DND-41 (cell line): Measurements from ENCODE around the gene ZKSCAN1.

Source experiments
- ATAC-seq: fragments of 200-7000 bp; cut with Tn5 transposase; 3 replicates; pipeline ENCODE4 v1.9.1; 2021; ENCODE audit warnings: low read depth; ENCODE audit not compliant: insufficient read depth
- DNase-seq: peaks from one replicate; pipeline ENCODE4 v3.0.0-alpha.2; 2020
- H2AFZ ChIP-seq: 2 replicates; pipeline ENCODE4 v1.6.0; 2012; ENCODE audit warnings: low read depth, low read length
- H3K27ac ChIP-seq: 2 replicates; pipeline ENCODE4 v1.5.1; 2012; ENCODE audit warnings: low read length, inconsistent platforms
- H3K27me3 ChIP-seq: fragments of 200-600 bp; sonication (generic); 2 replicates; pipeline ENCODE4 v1.6.0; 2012; ENCODE audit warnings: low read length, mild to moderate bottlenecking, inconsistent platforms; ENCODE audit not compliant: insufficient read depth, poor library complexity
- H3K36me3 ChIP-seq: 2 replicates; pipeline ENCODE4 v1.5.1; 2012; ENCODE audit warnings: low read length, inconsistent platforms; ENCODE audit not compliant: insufficient read depth
- H3K4me1 ChIP-seq: 2 replicates; pipeline ENCODE4 v1.5.1; 2012; ENCODE audit warnings: mild to moderate bottlenecking, low read length; ENCODE audit not compliant: insufficient read depth
- H3K4me2 ChIP-seq: 2 replicates; pipeline ENCODE4 v1.6.0; 2012; ENCODE audit warnings: mild to moderate bottlenecking, moderate library complexity, low read length, inconsistent platforms; ENCODE audit not compliant: insufficient read depth
- H3K4me3 ChIP-seq, 2 experiments: fragments of 200-600 bp in 1 of 2; shearing (Covaris generic) in 1 of 2; 2 replicates each; pipeline ENCODE4 v1.5.1; 2012 to 2016; ENCODE audit warnings: inconsistent platforms in 2 of 2, low read length in 2 of 2, mild to moderate bottlenecking in 2 of 2, low read depth in 1 of 2, moderate library complexity in 1 of 2
- H3K79me2 ChIP-seq: 2 replicates; pipeline ENCODE4 v1.6.0; 2012; ENCODE audit warnings: low read length, inconsistent platforms; ENCODE audit not compliant: insufficient read depth
- H3K9ac ChIP-seq: 2 replicates; pipeline ENCODE4 v1.6.0; 2012; ENCODE audit warnings: low read depth, mild to moderate bottlenecking, inconsistent platforms, low read length, moderate library complexity
- H3K9me3 ChIP-seq: 2 replicates; pipeline ENCODE4 v1.5.1; 2012; ENCODE audit warnings: low read length, moderate library complexity, mild to moderate bottlenecking, inconsistent platforms; ENCODE audit not compliant: insufficient read depth, severe bottlenecking
- H4K20me1 ChIP-seq: 2 replicates; pipeline ENCODE4 v1.6.0; 2012; ENCODE audit warnings: low read length; ENCODE audit not compliant: insufficient read depth
- EZH2 ChIP-seq: IDR thresholded peaks from 3 replicates; pipeline ENCODE4 v1.6.1; 2012; ENCODE audit warnings: borderline replicate concordance, low read depth, mild to moderate bottlenecking, moderate library complexity, low read length, inconsistent platforms; ENCODE audit not compliant: severe bottlenecking
- TF ChIP-seq, protein P1 (sequence below): IDR thresholded peaks from 2 replicates; pipeline ENCODE4 v1.5.1; 2012; ENCODE audit warnings: borderline replicate concordance, low read length, moderate library complexity, mild to moderate bottlenecking; ENCODE audit not compliant: poor library complexity, severe bottlenecking; ENCODE audit errors: extremely low read depth

The ZKSCAN1 gene

DNA sequence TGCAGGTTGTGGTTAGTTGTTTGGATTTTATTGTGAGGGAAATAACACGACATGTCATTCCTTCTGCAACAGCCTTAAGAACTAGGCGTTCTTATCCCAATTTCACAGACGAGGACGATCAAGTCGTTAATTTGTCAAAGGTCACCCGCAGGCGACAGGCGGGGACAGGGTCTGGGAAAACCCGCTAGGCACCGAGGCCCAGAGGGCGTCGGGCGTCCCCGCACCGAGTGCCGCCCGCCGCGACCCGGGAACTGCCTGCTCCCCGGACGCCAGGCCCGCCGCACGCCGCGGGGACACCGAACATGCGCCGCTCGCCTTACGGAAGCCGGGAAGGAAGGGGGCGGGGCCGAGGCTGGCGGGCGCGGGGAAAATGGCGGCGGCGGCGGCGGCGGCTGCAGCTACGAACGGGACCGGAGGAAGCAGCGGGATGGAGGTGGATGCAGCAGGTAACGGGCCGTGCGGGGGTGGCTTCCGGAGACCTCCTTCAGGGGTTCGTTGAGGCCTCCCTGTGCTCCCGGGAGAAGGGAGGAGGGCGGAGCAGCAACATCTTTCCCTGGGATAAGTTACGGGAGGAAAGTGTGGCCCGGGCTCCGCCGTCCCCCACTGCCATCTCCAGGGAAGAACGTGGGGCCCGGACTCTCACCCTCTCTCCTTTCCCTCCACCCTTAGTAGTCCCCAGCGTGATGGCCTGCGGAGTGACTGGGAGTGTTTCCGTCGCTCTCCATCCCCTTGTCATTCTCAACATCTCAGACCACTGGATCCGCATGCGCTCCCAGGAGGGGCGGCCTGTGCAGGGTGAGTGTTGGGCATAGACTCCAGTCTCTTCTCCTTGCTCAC lies 73.4 kb downstream of the ZKSCAN1 start, which contains the start of gene COPS6:
Gene COPS6 (plus strand): TSS at position 349 of the 837 bp plus-strand sequence. CDS start 22 bp downstream, at position 371.
- Histone ChIP-seq H4K20me1 (peaks cover 28% of the 10 kb centered on the region), H3K9ac (peak within 1 kb of the TSS; percentile 85), H3K4me1 (peaks cover 33% of the 10 kb centered on the region), H3K4me3 (peak within 1 kb of the TSS; percentile 50 to 96), H3K36me3 (peaks cover 37% of the 10 kb centered on the region), H3K27me3 (no peaks in the 10 kb centered on the region), H3K9me3 (no peaks in the 10 kb centered on the region), H3K4me2 (peak within 1 kb of the TSS; percentile 88), H3K79me2 (peaks cover 33% of the 10 kb centered on the region), H2AFZ (peak within 1 kb of the TSS; percentile 81), H3K27ac (peak within 1 kb of the TSS; percentile 88)
- peak; percentile 65 for ATAC-seq
- peak; percentile 86 for DNase-seq
- no peak for TF ChIP-seq EZH2
- TF ChIP-seq, protein P1, sequence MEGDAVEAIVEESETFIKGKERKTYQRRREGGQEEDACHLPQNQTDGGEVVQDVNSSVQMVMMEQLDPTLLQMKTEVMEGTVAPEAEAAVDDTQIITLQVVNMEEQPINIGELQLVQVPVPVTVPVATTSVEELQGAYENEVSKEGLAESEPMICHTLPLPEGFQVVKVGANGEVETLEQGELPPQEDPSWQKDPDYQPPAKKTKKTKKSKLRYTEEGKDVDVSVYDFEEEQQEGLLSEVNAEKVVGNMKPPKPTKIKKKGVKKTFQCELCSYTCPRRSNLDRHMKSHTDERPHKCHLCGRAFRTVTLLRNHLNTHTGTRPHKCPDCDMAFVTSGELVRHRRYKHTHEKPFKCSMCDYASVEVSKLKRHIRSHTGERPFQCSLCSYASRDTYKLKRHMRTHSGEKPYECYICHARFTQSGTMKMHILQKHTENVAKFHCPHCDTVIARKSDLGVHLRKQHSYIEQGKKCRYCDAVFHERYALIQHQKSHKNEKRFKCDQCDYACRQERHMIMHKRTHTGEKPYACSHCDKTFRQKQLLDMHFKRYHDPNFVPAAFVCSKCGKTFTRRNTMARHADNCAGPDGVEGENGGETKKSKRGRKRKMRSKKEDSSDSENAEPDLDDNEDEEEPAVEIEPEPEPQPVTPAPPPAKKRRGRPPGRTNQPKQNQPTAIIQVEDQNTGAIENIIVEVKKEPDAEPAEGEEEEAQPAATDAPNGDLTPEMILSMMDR = no peak

DNA sequence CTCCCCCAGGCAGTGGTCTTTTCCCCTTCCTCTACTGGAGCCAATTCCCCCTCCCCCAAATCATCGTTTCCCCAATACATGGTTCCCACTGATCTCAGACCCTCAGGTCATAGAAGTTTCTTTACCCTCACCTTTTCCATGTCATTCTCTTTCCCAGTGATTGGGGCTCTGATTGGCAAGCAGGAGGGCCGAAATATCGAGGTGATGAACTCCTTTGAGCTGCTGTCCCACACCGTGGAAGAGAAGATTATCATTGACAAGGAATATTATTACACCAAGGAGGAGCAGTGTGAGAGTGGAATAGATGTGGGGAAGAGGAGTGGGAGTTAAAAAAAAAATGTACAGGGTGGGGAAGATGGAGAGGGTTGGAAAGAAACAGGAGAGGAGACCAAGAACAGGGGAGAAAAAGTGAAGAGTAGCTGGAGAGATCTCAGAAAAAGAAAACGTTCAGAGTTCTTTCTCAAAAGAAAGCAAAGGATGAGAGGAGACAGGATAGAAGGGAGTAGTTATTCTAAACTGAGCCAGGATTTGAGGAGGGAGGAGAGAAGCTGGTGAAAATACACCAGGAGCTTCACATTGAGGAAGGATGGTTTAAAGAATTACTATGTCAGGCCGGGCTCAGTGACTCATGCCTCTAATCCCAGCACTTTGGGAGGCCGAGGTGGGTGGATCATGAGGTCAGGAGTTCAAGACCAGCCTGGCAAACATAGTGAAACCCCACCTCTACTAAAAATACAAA lies 74.2 kb downstream of the ZKSCAN1 start:
- Histone ChIP-seq H3K9me3 (no peaks in the 10 kb centered on the region), H3K9ac (peak overlapping the region; percentile 85), H3K36me3 (peaks cover 44% of the 10 kb centered on the region), H3K27me3 (no peaks in the 10 kb centered on the region), H4K20me1 (peaks cover 36% of the 10 kb centered on the region), H3K27ac (peak overlapping the region; percentile 88), H3K79me2 (peaks cover 38% of the 10 kb centered on the region), H3K4me2 (peak overlapping the region; percentile 88), H2AFZ (peak overlapping the region; percentile 81), H3K4me1 (peaks cover 33% of the 10 kb centered on the region), H3K4me3 (peak overlapping the region; percentile 50 to 96; a peak in 3 of 4 replicates)
- no peak for DNase-seq
- no peak for ATAC-seq
- no peak for TF ChIP-seq EZH2
- TF ChIP-seq, protein P1 = no peak

DNA sequence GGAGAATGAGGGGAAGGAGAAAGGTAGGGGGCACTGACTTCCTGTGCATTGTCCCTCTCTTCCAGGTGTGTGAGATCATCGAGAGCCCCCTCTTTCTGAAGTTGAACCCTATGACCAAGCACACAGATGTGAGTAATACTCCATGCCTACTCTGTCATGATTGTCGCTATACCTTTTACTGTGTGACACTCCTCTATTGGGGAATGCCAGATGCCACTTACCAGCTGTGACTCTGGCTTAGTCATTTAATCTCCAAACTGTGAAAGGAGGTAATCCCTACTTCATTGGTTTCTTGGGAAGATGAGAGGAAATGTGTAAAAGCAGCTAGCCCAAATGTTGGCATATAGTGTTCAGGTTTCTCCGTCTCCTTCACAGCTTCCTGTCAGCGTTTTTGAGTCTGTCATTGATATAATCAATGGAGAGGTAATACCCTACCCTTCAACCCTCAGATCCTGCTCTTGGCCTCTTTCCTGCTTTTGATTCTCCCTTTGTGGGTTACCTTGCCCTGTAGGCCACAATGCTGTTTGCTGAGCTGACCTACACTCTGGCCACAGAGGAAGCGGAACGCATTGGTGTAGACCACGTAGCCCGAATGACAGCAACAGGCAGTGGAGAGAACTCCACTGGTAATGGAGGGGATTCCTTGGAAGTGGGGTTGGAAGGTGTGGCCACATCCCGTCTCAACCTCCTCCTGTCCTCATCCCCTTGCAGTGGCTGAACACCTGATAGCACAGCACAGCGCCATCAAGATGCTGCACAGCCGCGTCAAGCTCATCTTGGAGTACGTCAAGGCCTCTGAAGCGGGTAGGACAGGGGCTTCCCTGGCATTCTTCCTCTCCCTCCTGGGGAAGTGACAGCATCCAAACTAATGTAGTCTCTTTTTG lies 75.4 kb downstream of the ZKSCAN1 start:
- TF ChIP-seq EZH2 = no peak
- TF ChIP-seq, protein P1 = no peak
- Histone ChIP-seq H2AFZ (no peak overlapping the region), H3K27me3 (no peaks in the 10 kb centered on the region), H3K9ac (0 out of 2 replicates have a peak overlapping the region, but pooled peaks have one; percentile 1), H3K4me1 (peaks cover 42% of the 10 kb centered on the region), H4K20me1 (peaks cover 44% of the 10 kb centered on the region), H3K4me3 (no peak overlapping the region), H3K79me2 (peaks cover 46% of the 10 kb centered on the region), H3K9me3 (no peaks in the 10 kb centered on the region), H3K27ac (no peak overlapping the region; the same call in 1 of the 2 replicates), H3K4me2 (peak overlapping the region; percentile 88), H3K36me3 (peaks cover 56% of the 10 kb centered on the region)
- ATAC-seq = peak; percentile 13
- peak; percentile 27 for DNase-seq
